GM12878 (cell line): ENCODE data around the gene SPAG16. TPM values are rescaled to one million over a fixed set of nuclear protein-coding genes. Genes with fewer than 3 reads are reported as not detected.

Experiments
- ATAC-seq: fragments of 200-7000 bp; cut with Tn5 transposase; 3 replicates; pipeline ENCODE4 v1.9.1; 2020; ENCODE audit warnings: mild to moderate bottlenecking, moderate library complexity
- BruUV-seq: library from RNA; stranded (reverse); fragments of 400-500 nt; replicated peaks from 2 replicates; lab custom pipeline; 2021; lab: Mats Ljungman, UMichigan
- CTCF ChIA-PET: fragments of 300-600 bp; sonication (Branson Sonifier 250); formaldehyde crosslinking; extraction: SDS; loops from one replicate; lab custom pipeline; 2021; ENCODE audit warnings: inconsistent platforms; lab: Yijun Ruan, JAX
- POLR2A ChIA-PET: fragments of 350-600 bp; formaldehyde crosslinking; extraction: SDS; loops from one replicate; lab custom pipeline; 2021; ENCODE audit warnings: inconsistent platforms; lab: Charles Lee
- RAD21 ChIA-PET: fragments of 300-600 bp; sonication (Branson Sonifier 250); formaldehyde crosslinking; loops from one replicate; lab custom pipeline; 2023; ENCODE audit warnings: antibody characterized with exemption; ENCODE audit not compliant: unreplicated experiment; lab: Charles Lee
- SMC1A ChIA-PET: fragments of 300-600 bp; sonication (Branson Sonifier 250); formaldehyde crosslinking; loops from one replicate; lab custom pipeline; 2023; ENCODE audit not compliant: unreplicated experiment, uncharacterized antibody; lab: Charles Lee
- DNase-seq: peaks from one replicate; pipeline ENCODE4 v3.0.0-alpha.2; 2011; ENCODE audit warnings: low read depth, low spot score
- FAIRE-seq: peaks from 3 replicates; lab custom pipeline; 2011; peaks lifted over from hg19 to GRCh38; lab: Jason Lieb, UNC
- H2AFZ ChIP-seq: 2 replicates; pipeline ENCODE4 v1.6.0; 2011; ENCODE audit warnings: low read depth, low read length, control low read depth; ENCODE audit not compliant: control insufficient read depth
- H3K27ac ChIP-seq: 2 replicates; pipeline ENCODE4 v1.5.1; 2011; ENCODE audit warnings: control low read depth; ENCODE audit not compliant: control insufficient read depth, insufficient read depth
- H3K27me3 ChIP-seq, 2 experiments: replicated peaks in 1 of 2; 2 replicates each; pipeline versions ENCODE4 v1.6.0 to v1.6.1; 2011; ENCODE audit warnings: low read length in 1 of 2; ENCODE audit not compliant: control insufficient read depth in 2 of 2, insufficient read depth in 2 of 2
- H3K36me3 ChIP-seq, 2 experiments: 2 replicates each; pipeline ENCODE4 v1.5.1; 2011; ENCODE audit warnings: low read length in 1 of 2; ENCODE audit not compliant: control insufficient read depth in 2 of 2, insufficient read depth in 2 of 2
- H3K4me1 ChIP-seq: 2 replicates; pipeline ENCODE4 v1.6.1; 2011; ENCODE audit warnings: mild to moderate bottlenecking, low read length, moderate library complexity, mixed read lengths; ENCODE audit not compliant: control insufficient read depth, insufficient read depth
- H3K4me2 ChIP-seq: 2 replicates; pipeline ENCODE4 v1.6.0; 2011; ENCODE audit warnings: control low read depth; ENCODE audit not compliant: control insufficient read depth, insufficient read depth
- H3K4me3 ChIP-seq: fragments of 200-600 bp; sonication (generic); 2 replicates; pipeline ENCODE4 v1.5.1; 2016
- H3K79me2 ChIP-seq: 2 replicates; pipeline ENCODE4 v1.6.0; 2011; ENCODE audit warnings: low read length; ENCODE audit not compliant: control insufficient read depth, insufficient read depth
- H3K9ac ChIP-seq: 2 replicates; pipeline ENCODE4 v1.8.0; 2011; ENCODE audit warnings: low read length, control low read depth, mixed read lengths; ENCODE audit not compliant: control insufficient read depth, insufficient read depth
- H3K9me3 ChIP-seq: replicated peaks from 3 replicates; pipeline ENCODE4 v1.5.1; 2011; ENCODE audit warnings: mild to moderate bottlenecking, low read length; ENCODE audit not compliant: control insufficient read depth, insufficient read depth
- H4K20me1 ChIP-seq: 2 replicates; pipeline ENCODE4 v1.6.0; 2011; ENCODE audit not compliant: control insufficient read depth, insufficient read depth
- CREB1 ChIP-seq: IDR thresholded peaks from 2 replicates; pipeline ENCODE4 v1.6.1; 2012; ENCODE audit warnings: low read depth, mild to moderate bottlenecking, inconsistent platforms
- CTCF ChIP-seq, 3 experiments: IDR thresholded peaks in 2 of 3; conservative IDR thresholded peaks in 1 of 3; 2 replicates each; pipeline ENCODE4 v1.5.1; 2011; ENCODE audit warnings: low read depth in 3 of 3, low read length in 3 of 3, mild to moderate bottlenecking in 3 of 3, control low read depth in 2 of 3, moderate library complexity in 2 of 3, inconsistent platforms in 1 of 3, mixed read lengths in 1 of 3; ENCODE audit not compliant: control insufficient read depth in 2 of 3, insufficient read depth in 1 of 3; ENCODE audit errors: extremely low read depth in 1 of 3
- FOXM1 ChIP-seq: IDR thresholded peaks from 2 replicates; pipeline ENCODE4 v1.6.1; 2012; ENCODE audit warnings: low read depth, mild to moderate bottlenecking, inconsistent platforms, low read length, moderate library complexity
- JUNB ChIP-seq: IDR thresholded peaks from 2 replicates; pipeline ENCODE4 v1.6.1; 2016; ENCODE audit warnings: antibody characterized with exemption, mild to moderate bottlenecking
- MXI1 ChIP-seq: fragments of 150-350 bp; IDR thresholded peaks from 2 replicates; pipeline ENCODE4 v1.6.1; 2011; ENCODE audit warnings: low read depth, mild to moderate bottlenecking, inconsistent platforms, low read length, improper control_type of control experiment
- RAD21 ChIP-seq: IDR thresholded peaks from 2 replicates; pipeline ENCODE4 v1.6.1; 2011; ENCODE audit warnings: mild to moderate bottlenecking, low read depth, low read length, moderate library complexity; ENCODE audit not compliant: insufficient read depth
- RB1 ChIP-seq: fragments of 450-650 bp; formaldehyde crosslinking; IDR thresholded peaks from 2 replicates; pipeline ENCODE4 v1.6.1; 2017; ENCODE audit warnings: mild to moderate bottlenecking, borderline replicate concordance
- SMC3 ChIP-seq: IDR thresholded peaks from 2 replicates; pipeline ENCODE4 v1.6.1; 2011; ENCODE audit warnings: low read length, improper control_type of control experiment, borderline replicate concordance
- TARDBP ChIP-seq: IDR thresholded peaks from 2 replicates; pipeline ENCODE4 v1.6.1; 2016; ENCODE audit warnings: borderline replicate concordance
- ZNF592 ChIP-seq: fragments of 450-650 bp; IDR thresholded peaks from 2 replicates; pipeline ENCODE4 v1.6.1; 2017; ENCODE audit warnings: mild to moderate bottlenecking, moderate library complexity
- WGBS: methylation state at CpG from one replicate; pipeline ENCODE4 v1.1.6; 2016; ENCODE audit warnings: low lambda C conversion rate; ENCODE audit not compliant: insufficient replicate concordance, insufficient coverage; ENCODE audit errors: missing lambda C conversion rate; 5-methylcytosine and 5-hydroxymethylcytosine counted together
- in situ Hi-C: fragments of 300-500 bp; cut with MboI; formaldehyde crosslinking; loops from 9 replicates; pipeline ENCODE4 v1.14.3; 2018; ENCODE audit warnings: mixed read lengths
- intact Hi-C: fragments of 100-400 bp; cut with micrococcal nuclease; formaldehyde crosslinking; loops from one replicate; pipeline ENCODE4 v1.14.2; 2022; ENCODE audit not compliant: unreplicated experiment
- polyA plus RNA-seq, 11 experiments: library from polyadenylated mRNA; depleted of rRNA in 4 of 11; unstranded in 6 of 11; stranded (reverse) in 5 of 11; fragments of >200 nt; fragmentation: Nextera tagmentation in 4 of 11; fragmentation: Illumina TruSeq in 1 of 11; extraction: Ambion mirVana in 4 of 11; extraction: Trizol in 1 of 11; gene quantifications; 1 replicate in 1 of 11; 2 replicates in 10 of 11; pipeline versions ENCODE4 v1.2.1 to v1.2.3, GENCODE V29; 2011 to 2016; ENCODE audit warnings: inconsistent platforms in 2 of 11, missing spikeins in 2 of 11, low read depth in 1 of 11
- total RNA-seq, 4 experiments: library from RNA; depleted of rRNA in 3 of 4; stranded (reverse); fragments of >200 nt in 3 of 4; fragmentation: Illumina TruSeq in 1 of 4; extraction: Trizol in 1 of 4; gene quantifications; 2 replicates each; pipeline versions ENCODE4 v1.2.1 to v1.2.3, GENCODE V29; 2013 to 2021

Gene SPAG16
- total and polyA plus RNA-seq, 10 of the 15 experiments (the other 5 are each of a cell fraction or from before 2014, with no cell fraction given): 6.0 to 25.0 (median 15.2) TPM

GRCh38 chr2:213243189-213244044 lies 40.8 kb upstream of the SPAG16 start (continued):
- peak; percentile 23; the same call in 1 of the 2 replicates for TF ChIP-seq MXI1

- peak; percentile 13; the same call in 1 of the 3 replicates for ATAC-seq
- peaks cover 22% of the 10 kb centered on the region for H3K79me2 ChIP-seq
- CTCF ChIA-PET: interaction anchor here (0.6 to 2.1 kb wide), 9 partner anchors 36 to 660 kb away, joined by 3 to 11 read pairs (median 3); no protein-coding TSS in a partner anchor
- H3K36me3 ChIP-seq: no peaks in the 10 kb centered on the region
- H3K9me3 ChIP-seq: no peaks in the 10 kb centered on the region; the same call in 1 of the 3 replicates
- H4K20me1 ChIP-seq: no peaks in the 10 kb centered on the region
- in situ Hi-C loops: loop anchor here (10.0 to 25.0 kb wide), 2 partner anchors 1491 to 1748 kb away; no protein-coding TSS in a partner anchor
- FAIRE-seq: no peak
- no peak overlapping the region for H2AFZ ChIP-seq
- 9% methylated on average over 4 of the region's 4 CpGs for WGBS
- H3K4me2 ChIP-seq: no peak overlapping the region
- POLR2A ChIA-PET: no interaction called here
- H3K27me3 ChIP-seq: no peaks in the 10 kb centered on the region
- TF ChIP-seq ZNF592 (0 out of 2 replicates have a peak, but pooled peaks have one; percentile 52), FOXM1 (peak; percentile 48; the same call in 1 of the 2 replicates), JUNB (no peak), TARDBP (no peak), CTCF (IDR thresholded peaks at IDR 0.05 in 2 of 3, conservative IDR thresholded peaks at IDR 0.05 in 1 of 3; ENCODE audit: control insufficient read depth in 2 of 3, extremely low read depth in 1 of 3, insufficient read depth in 1 of 3, low read depth in 3 of 3, low read length in 3 of 3) (peak; percentile 62 to 73 (median 65)), RB1 (peak; percentile 31; the same call in 1 of the 2 replicates), RAD21 (peak; percentile 79), SMC3 (peak; percentile 60; the same call in 1 of the 2 replicates), CREB1 (no peak)
- RAD21 ChIA-PET: interaction anchor here (0.7 to 15.7 kb wide), 5 partner anchors 12 to 470 kb away, joined by 3 to 540 read pairs (median 5); partner anchors contain the start of gene IKZF2
- no peak for DNase-seq
- no peak overlapping the region for H3K9ac ChIP-seq
- BruUV-seq: no TSS peak
- H3K4me3 ChIP-seq: no peak overlapping the region
- intact Hi-C loops: loop anchor here (1.0 to 10.0 kb wide), 3 partner anchors 508 to 1066 kb away; no protein-coding TSS in a partner anchor
- H3K4me1 ChIP-seq: peaks cover 29% of the 10 kb centered on the region
- SMC1A ChIA-PET: interaction anchor here (1.0 to 15.7 kb wide), 8 partner anchors 12 to 688 kb away, joined by 3 to 467 read pairs (median 5); partner anchors contain the start of gene IKZF2
- H3K27ac ChIP-seq: no peak overlapping the region
Observed at GRCh38 chr2:213246497-213247281, 37.6 kb upstream of the SPAG16 start.
